HG03095 (cell line): Measurements from ENCODE around the gene HMCN1.

Experiments
- ATAC-seq: cut with Tn5 transposase; IDR thresholded peaks from one replicate; pipeline ENCODE4 v1.9.1; 2021; ENCODE audit warnings: moderate library complexity; ENCODE audit not compliant: unreplicated experiment

The HMCN1 gene

GRCh38 chr1:185798505-185798904 is 64.3 kb downstream of the HMCN1 start:
- no peak for ATAC-seq

GRCh38 chr1:185803241-185803640 is 69.0 kb downstream of the HMCN1 start:
- no peak for ATAC-seq

- no peak for ATAC-seq
Measured at GRCh38 chr1:185804206-185804605, 70.0 kb downstream of the HMCN1 start.

- ATAC-seq, result no peak
Measured at GRCh38 chr1:185804608-185805007, 70.4 kb downstream of the HMCN1 start.

- ATAC-seq, result no peak
Measured at GRCh38 chr1:185807275-185807674, 73.1 kb downstream of the HMCN1 start.

GRCh38 chr1:185808631-185809030 is 74.4 kb downstream of the HMCN1 start:
- ATAC-seq, result no peak

GRCh38 chr1:185811073-185811709 is 77.0 kb downstream of the HMCN1 start:
- ATAC-seq, result no peak

GRCh38 chr1:185812934-185813333 is 78.7 kb downstream of the HMCN1 start:
- no peak for ATAC-seq

- ATAC-seq, result no peak
Measured at GRCh38 chr1:185813401-185813979, 79.3 kb downstream of the HMCN1 start.

- ATAC-seq, result no peak
Measured at GRCh38 chr1:185816460-185816859, 82.3 kb downstream of the HMCN1 start.

- ATAC-seq, result no peak
Measured at GRCh38 chr1:185819798-185820197, 85.6 kb downstream of the HMCN1 start.

- no peak for ATAC-seq
Measured at GRCh38 chr1:185821612-185822385, 87.6 kb downstream of the HMCN1 start.

- ATAC-seq, result no peak
Measured at GRCh38 chr1:185823467-185823866, 89.3 kb downstream of the HMCN1 start.

GRCh38 chr1:185824106-185824505 is 89.9 kb downstream of the HMCN1 start:
- no peak for ATAC-seq

GRCh38 chr1:185825556-185825955 is 91.4 kb downstream of the HMCN1 start:
- ATAC-seq, result no peak

- no peak for ATAC-seq
Measured at GRCh38 chr1:185834371-185834905, 100.2 kb downstream of the HMCN1 start.

GRCh38 chr1:185835191-185835590 is 101.0 kb downstream of the HMCN1 start:
- ATAC-seq, result no peak

GRCh38 chr1:185837711-185838110 is 103.5 kb downstream of the HMCN1 start:
- ATAC-seq, result no peak

- no peak for ATAC-seq
Measured at GRCh38 chr1:185838111-185838510, 103.9 kb downstream of the HMCN1 start.

GRCh38 chr1:185840880-185841279 is 106.7 kb downstream of the HMCN1 start:
- ATAC-seq, result no peak

GRCh38 chr1:185843297-185843869 is 109.2 kb downstream of the HMCN1 start:
- ATAC-seq, result no peak

- no peak for ATAC-seq
Measured at GRCh38 chr1:185843986-185844385, 109.8 kb downstream of the HMCN1 start.
